NCI-H1417 (cell line): ENCODE results near the gene TLE3.

Experiments
- DNase-seq, 3 experiments: peaks; one replicate each; lab custom pipeline; 2025; lab: John Stamatoyannopoulos, UW

The TLE3 gene

DNA sequence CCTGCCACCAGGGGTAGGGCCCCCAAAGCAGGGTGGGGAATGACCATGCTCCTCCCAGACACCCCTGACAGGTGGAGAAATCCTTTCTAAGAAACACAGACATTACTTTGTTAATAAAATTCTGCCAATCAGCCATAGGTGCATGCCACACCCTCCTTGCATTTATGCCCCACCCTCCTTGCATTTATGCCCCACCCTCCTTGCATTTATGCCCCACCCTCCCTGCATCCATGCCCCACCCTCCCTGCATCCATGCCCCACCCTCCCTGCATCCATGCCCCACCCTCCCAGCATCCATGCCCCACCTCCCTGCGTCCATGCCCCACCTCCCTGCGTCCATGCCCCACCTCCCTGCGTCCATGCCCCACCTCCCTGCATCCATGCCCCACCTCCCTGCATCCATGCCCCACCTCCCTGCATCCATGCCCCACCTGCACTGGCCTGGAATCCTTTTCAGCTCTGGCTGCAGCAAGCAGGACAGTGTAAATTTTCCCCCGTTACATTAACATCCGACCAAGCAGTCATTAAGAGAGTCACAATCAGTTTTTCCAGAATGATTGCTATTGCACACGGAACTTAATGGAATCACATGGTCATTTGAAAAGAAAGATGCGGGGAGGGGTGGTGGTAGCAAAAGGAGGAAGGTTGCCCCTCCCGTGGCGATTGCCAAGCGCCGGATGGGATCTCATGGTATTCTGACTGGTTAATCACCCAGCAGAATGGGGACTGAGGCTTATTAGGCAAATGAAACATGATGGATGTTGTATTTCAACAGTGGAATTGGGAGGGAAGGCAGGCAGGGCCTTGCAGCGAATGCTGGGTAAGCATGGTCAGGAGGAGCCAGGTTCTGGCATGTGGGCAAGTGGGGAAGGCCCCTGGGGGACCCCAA, 91.2 kb downstream of the TLE3 start:
- no peak for DNase-seq

DNA sequence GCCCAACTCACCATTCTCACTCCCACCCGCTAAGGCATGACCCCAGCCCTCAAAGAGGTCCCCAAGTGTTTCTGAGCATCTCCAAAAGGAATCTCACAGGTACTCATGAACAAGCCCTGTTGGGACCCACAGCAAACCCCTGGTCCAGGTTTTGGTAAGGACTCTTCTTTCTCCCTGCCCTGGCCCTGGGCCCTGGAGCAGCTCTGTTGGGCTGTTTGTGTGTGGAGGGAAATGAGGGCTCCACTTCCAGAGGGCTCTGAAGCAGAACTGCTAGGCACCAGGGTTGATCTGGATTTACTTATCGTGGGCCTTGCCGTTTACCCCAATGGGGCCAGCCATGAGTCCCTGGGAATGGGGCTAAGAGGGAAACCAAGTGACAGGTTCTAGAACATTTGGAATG, 92.9 kb downstream of the TLE3 start:
- no peak for DNase-seq

DNA sequence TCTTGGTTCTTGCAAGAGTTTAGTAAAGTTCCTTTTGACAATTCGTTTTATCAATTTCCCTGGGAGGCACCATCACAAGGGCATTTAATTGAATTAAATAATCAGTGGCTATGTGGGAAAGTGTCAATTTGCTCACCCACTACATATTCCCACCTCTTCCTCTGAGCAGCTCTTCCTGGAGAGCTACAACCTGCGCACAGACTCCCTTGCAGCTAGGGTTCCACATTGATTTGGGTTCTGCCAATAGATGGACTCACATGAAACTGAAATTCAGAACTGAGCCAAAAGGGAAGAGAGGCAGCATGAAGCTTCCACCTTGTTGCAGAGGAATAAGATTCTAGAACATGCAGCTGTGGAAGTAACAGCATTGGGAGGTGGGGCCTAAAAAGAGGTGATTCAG, 94.8 kb downstream of the TLE3 start:
- DNase-seq: no peak

DNA sequence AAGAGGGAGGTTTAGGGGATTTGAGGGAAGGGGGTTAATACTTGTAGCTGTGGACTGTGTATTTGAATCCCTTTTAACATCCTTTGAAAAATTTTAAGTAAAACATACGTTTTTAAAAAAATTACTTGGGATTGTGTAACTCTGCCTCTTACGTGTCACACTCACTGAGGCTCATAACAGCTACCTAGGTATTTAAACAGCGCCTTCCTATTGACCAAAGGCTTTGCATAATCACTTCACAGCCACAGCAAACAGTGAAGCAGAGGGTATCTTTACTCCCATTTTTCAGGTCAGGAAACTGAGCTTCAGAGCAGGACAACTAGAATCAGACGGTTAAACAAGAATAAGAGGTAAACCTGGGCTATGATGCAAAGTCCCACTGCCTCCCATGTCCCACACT, 95.9 kb downstream of the TLE3 start:
- no peak for DNase-seq

DNA sequence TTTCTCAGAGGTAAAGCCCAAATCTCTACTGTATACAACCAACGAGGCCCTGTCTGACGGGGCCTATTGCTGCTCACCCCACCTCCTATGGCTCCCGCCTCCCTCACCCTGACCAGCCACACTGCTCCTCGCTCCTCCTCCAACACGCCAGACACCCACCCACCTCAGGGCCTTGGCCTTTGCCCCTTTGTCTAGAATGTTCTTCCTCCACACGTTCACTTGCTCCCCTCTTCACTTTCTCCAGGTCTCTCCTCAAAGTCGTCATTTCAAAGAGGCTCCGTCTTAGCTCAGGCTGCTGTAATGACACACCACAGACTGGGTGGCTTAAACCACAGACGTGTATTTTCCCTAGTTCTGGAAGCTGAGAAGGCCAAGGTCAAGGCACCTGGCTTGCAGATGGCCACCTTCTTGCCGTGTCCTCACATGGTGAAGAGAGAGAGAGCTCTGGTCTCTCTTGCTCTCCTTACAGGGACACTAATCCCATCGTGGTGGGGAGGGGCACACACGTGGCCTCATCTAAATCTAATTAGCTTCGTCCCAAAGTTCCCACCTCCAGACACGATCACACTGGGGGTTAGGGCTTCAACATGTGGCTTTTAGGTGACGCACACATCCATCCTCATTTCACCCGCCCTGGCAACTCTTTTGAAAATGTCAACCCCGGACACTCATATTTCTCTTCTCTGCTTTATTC, 98.2 kb downstream of the TLE3 start:
- DNase-seq: no peak

DNA sequence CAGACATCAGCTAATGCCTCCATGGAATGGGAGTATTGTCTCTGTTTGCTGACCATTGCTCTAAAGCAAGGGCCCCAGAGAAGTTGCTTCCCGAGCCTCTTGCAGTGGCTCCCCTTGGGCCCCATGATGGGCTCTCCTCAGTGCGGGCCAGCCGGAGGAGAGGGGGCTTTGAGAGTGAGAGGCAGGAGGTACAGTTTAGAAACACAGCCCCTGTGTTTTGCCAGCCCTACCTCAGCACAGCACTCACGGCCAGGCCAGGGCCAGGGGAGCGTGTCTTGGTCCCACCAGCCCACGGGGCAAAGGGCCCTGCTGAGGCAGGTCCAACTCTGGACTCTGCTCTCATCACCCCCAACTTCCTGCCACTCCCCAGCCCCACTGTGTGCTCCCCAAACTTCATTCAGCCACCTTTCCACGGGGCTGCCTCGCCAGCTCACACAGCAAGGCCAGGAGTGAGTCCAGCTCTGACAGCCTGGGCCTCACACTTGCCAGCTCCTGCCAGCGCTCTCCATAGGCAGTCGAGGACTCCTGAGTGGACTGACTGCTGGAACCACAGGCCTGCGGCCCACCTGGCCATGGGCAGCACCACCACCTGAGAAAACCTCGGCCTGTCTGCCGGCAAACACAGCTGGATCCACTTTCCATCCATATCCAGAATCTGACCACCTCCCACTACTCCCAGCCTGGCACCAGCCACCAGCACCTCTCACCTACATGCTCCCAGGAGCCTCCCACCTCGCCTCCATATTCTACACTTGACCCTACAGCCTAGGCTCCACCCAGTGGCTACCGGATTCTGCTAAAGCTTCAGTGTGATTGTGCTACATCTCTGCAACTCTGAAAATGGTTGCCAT, 99.0 kb downstream of the TLE3 start:
- DNase-seq: no peak

DNA sequence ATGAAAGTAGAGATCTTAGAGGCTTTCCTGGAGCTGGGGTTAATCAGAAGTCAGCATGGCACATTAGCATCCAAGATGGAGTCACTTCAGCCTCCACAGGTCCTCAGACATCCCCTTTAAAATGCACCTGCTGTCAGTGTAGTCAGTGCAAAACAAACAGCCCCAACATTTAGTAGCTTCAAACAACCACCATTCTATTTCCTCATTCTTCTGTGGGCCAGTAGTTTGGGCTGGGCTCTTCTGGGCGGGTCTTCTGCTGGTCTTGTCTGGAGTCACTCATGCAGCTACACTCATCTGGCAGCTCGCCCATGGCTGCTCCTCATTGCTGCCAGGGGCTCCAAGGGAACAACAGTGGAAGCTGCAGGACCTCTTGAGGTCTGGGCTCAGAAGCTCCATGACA, 99.9 kb downstream of the TLE3 start:
- peak; percentile 26 to 63 (median 62) for DNase-seq
